Gastroesophageal sphincter (tissue), 4 donors: ENCODE measurements around the gene REPIN1. TPM values are rescaled to one million over a fixed set of nuclear protein-coding genes. Genes with fewer than 3 reads are reported as not detected.

Source experiments
- ATAC-seq: fragments of 150-250 bp; one replicate; pipeline ENCODE4 v1.9.1; 2016; ENCODE audit warnings: mild to moderate bottlenecking, moderate library complexity
- H3K27ac ChIP-seq, 4 donors: fragments of 200-600 bp; sonication (generic) in 3 of 4; 1 replicate in 3 of 4; 2 replicates in 1 of 4; pipeline ENCODE4 v1.5.1; 2016 to 2019
- H3K27me3 ChIP-seq: fragments of 200-600 bp; sonication (generic); one replicate; pipeline ENCODE4 v1.5.1; 2019
- H3K36me3 ChIP-seq, 2 donors: fragments of 200-600 bp; sonication (generic); one replicate each; pipeline ENCODE4 v1.5.1; 2019; ENCODE audit warnings: control low read depth in 1 of 2
- H3K4me1 ChIP-seq, 3 donors: fragments of 200-600 bp; sonication (generic); 1 replicate in 2 of 3; 2 replicates in 1 of 3; pipeline ENCODE4 v1.5.1; 2016 to 2019; ENCODE audit warnings: control low read depth in 2 of 3
- H3K4me3 ChIP-seq, 2 donors: fragments of 200-600 bp; sonication (generic); one replicate each; pipeline ENCODE4 v1.5.1; 2019; ENCODE audit warnings: mild to moderate bottlenecking in 1 of 2, moderate library complexity in 1 of 2
- H3K9me3 ChIP-seq, 3 donors: fragments of 200-600 bp; sonication (generic); one replicate each; pipeline ENCODE4 v1.5.1; 2017 to 2019; ENCODE audit warnings: control low read depth in 2 of 3
- CTCF ChIP-seq, 4 experiments: fragments of 200-600 bp in 2 of 4; fragments of 450-650 bp in 2 of 4; sonication (generic) in 1 of 4; IDR thresholded peaks; one replicate each; pipeline ENCODE4 v1.5.1; 2017 to 2019; ENCODE audit warnings: antibody characterized with exemption in 4 of 4, mild to moderate bottlenecking in 2 of 4, moderate library complexity in 2 of 4
- EP300 ChIP-seq: sonication (generic); formaldehyde crosslinking; IDR thresholded peaks from one replicate; pipeline ENCODE4 v1.6.1; 2017; ENCODE audit warnings: antibody characterized with exemption, mild to moderate bottlenecking
- POLR2A ChIP-seq, 2 donors: fragments of 450-650 bp; IDR thresholded peaks; one replicate each; pipeline ENCODE4 v1.6.1; 2017; ENCODE audit warnings: antibody characterized with exemption in 2 of 2, mild to moderate bottlenecking in 2 of 2, moderate library complexity in 1 of 2
- POLR2AphosphoS5 ChIP-seq: sonication (generic); formaldehyde crosslinking; IDR thresholded peaks from one replicate; pipeline ENCODE4 v1.6.1; 2017; ENCODE audit warnings: antibody characterized with exemption
- WGBS, 2 donors: methylation state at CpG; one replicate each; pipeline ENCODE4 v1.1.5; 2018; ENCODE audit warnings: low coverage in 1 of 2; 5-methylcytosine and 5-hydroxymethylcytosine counted together
- total RNA-seq, 4 donors: library from RNA; depleted of rRNA; stranded (reverse); fragments of >200 nt; gene quantifications; one replicate each; pipeline ENCODE4 v1.1.0, GENCODE V29; 2016

Gene REPIN1
- total RNA-seq, 4 donors from 2014 or later: 72.7 to 132 (median 102) TPM

GRCh38 chr7:150351587-150352194 lies 16.9 kb upstream of the REPIN1 start:
- Histone ChIP-seq H3K4me1 (peaks cover 0 to 12% (median 0%) of the 10 kb centered on the region in 3 donors), H3K9me3 (no peaks in the 10 kb centered on the region), H3K27ac (no peak overlapping the region), H3K36me3 (no peaks in the 10 kb centered on the region), H3K27me3 (no peaks in the 10 kb centered on the region), H3K4me3 (no peak overlapping the region)
- 64 to 70% methylated on average over 6 to 8 of the region's 8 CpGs for WGBS, 2 donors
- TF ChIP-seq POLR2A (IDR thresholded peaks at IDR 0.05): no peak
- no peak for TF ChIP-seq POLR2AphosphoS5
- TF ChIP-seq EP300: no peak
- no peak for ATAC-seq

- Histone ChIP-seq H3K9me3 (no peaks in the 10 kb centered on the region), H3K27ac (peak overlapping the region in 2 of 4 donors; percentile 10 to 50), H3K27me3 (no peaks in the 10 kb centered on the region), H3K4me1 (peaks cover 0 to 12% (median 0%) of the 10 kb centered on the region in 3 donors), H3K4me3 (no peak overlapping the region), H3K36me3 (no peaks in the 10 kb centered on the region)
- no peak for ATAC-seq
- TF ChIP-seq CTCF (IDR thresholded peaks at IDR 0.05) (no peak), EP300 (no peak), POLR2A (IDR thresholded peaks at IDR 0.05) (no peak), POLR2AphosphoS5 (no peak)
- WGBS, 2 donors: 71 to 100% methylated on average over 1 of the region's 1 CpG
Observed at GRCh38 chr7:150355666-150356059, 13.0 kb upstream of the REPIN1 start.

GRCh38 chr7:150356265-150356897 lies 12.2 kb upstream of the REPIN1 start:
- H3K4me3 ChIP-seq: no peak overlapping the region
- no peak for ATAC-seq
- H3K9me3 ChIP-seq: no peaks in the 10 kb centered on the region
- no peaks in the 10 kb centered on the region for H3K36me3 ChIP-seq
- TF ChIP-seq EP300: no peak
- no peak for TF ChIP-seq POLR2AphosphoS5
- peak; percentile 37 to 69 (median 42) for TF ChIP-seq CTCF (IDR thresholded peaks at IDR 0.05)
- TF ChIP-seq POLR2A (IDR thresholded peaks at IDR 0.05): no peak
- no peaks in the 10 kb centered on the region for H3K27me3 ChIP-seq
- peaks cover 0 to 14% (median 0%) of the 10 kb centered on the region in 3 donors for H3K4me1 ChIP-seq
- 12 to 38% methylated on average over 4 to 5 of the region's 6 CpGs for WGBS, 2 donors
- H3K27ac ChIP-seq: peak overlapping the region in 1 of 4 donors; percentile 50

GRCh38 chr7:150357270-150357669 lies 11.4 kb upstream of the REPIN1 start:
- no peak for TF ChIP-seq POLR2A (IDR thresholded peaks at IDR 0.05)
- TF ChIP-seq CTCF (IDR thresholded peaks at IDR 0.05): no peak
- no peak for TF ChIP-seq EP300
- no peak for TF ChIP-seq POLR2AphosphoS5
- Histone ChIP-seq H3K4me3 (no peak overlapping the region), H3K4me1 (peaks cover 0 to 23% (median 0%) of the 10 kb centered on the region in 3 donors), H3K9me3 (no peaks in the 10 kb centered on the region), H3K27ac (no peak overlapping the region), H3K27me3 (no peaks in the 10 kb centered on the region), H3K36me3 (no peaks in the 10 kb centered on the region)
- WGBS, 2 donors: 61 to 73% methylated on average over 3 to 7 of the region's 9 CpGs
- ATAC-seq: no peak

- ATAC-seq: no peak
- 70 to 76% methylated on average over 10 to 12 of the region's 13 CpGs for WGBS, 2 donors
- no peak overlapping the region for H3K4me3 ChIP-seq
Observed at GRCh38 chr7:150357771-150358427, 10.7 kb upstream of the REPIN1 start.

More at GRCh38 chr7:150357771-150358427, 10.7 kb upstream of the REPIN1 start:
- Histone ChIP-seq H3K9me3 (no peaks in the 10 kb centered on the region), H3K4me1 (peaks cover 0 to 25% (median 0%) of the 10 kb centered on the region in 3 donors), H3K27me3 (no peaks in the 10 kb centered on the region), H3K36me3 (no peaks in the 10 kb centered on the region), H3K27ac (no peak overlapping the region)
- TF ChIP-seq EP300: no peak
- no peak for TF ChIP-seq CTCF (IDR thresholded peaks at IDR 0.05)
- TF ChIP-seq POLR2A (IDR thresholded peaks at IDR 0.05): no peak
- no peak for TF ChIP-seq POLR2AphosphoS5
